ENCODE data around the gene LAMTOR3. TPM values are rescaled to one million over a fixed set of nuclear protein-coding genes. Genes with fewer than 3 reads are reported as not detected.
A peak's percentile ranks its signal among the peaks of the same experiment; 100 is the strongest.

Gene LAMTOR3
- total and polyA plus RNA-seq, 9 of the 15 experiments (the other 6 are each of a cell fraction or from before 2014, with no cell fraction given): 17.9 to 146 (median 59.4) TPM

- TF ChIP-seq TAF9B (IDR thresholded peaks at IDR 0.05; ENCODE audit: partially characterized antibody): peak; percentile 31
- no peak for TF ChIP-seq BCLAF1 (IDR thresholded peaks at IDR 0.05; ENCODE audit: borderline replicate concordance in 1 of 2, control insufficient read depth in 1 of 2, low read depth in 2 of 2, low read length in 1 of 2)
- TF ChIP-seq ZBTB8A (IDR thresholded peaks at IDR 0.05; ENCODE audit: partially characterized antibody): peak; percentile 57
- TF ChIP-seq ZNF512 (tag; IDR thresholded peaks at IDR 0.05): peak; percentile 47; the same call in 1 of the 2 replicates
- 0 out of 4 replicates have a peak, but pooled peaks of 1 of the 2 experiments have one; percentile 29 for TF ChIP-seq CSDE1 (IDR thresholded peaks at IDR 0.05)
- no peak for TF ChIP-seq ZNF280B (CRISPR knock-in tag; IDR thresholded peaks at IDR 0.05)
- TF ChIP-seq MBD1 (CRISPR knock-in tag; IDR thresholded peaks at IDR 0.05): no peak
- TF ChIP-seq GATA2 (CRISPR knock-in tag; IDR thresholded peaks at IDR 0.05): no peak
- TF ChIP-seq ZNF431 (CRISPR knock-in tag; IDR thresholded peaks at IDR 0.05): no peak
Observed at GRCh38 chr4:99843413-99843812, 50.8 kb downstream of the LAMTOR3 start (continued).
